Measurements from ENCODE around the gene SLC25A26. TPM values are rescaled to one million over a fixed set of nuclear protein-coding genes. Genes with fewer than 3 reads are reported as not detected.

SLC25A26 gene
- total RNA-seq, 3 donors from 2014 or later: 25.6 to 31.4 (median 30.9) TPM

- Histone ChIP-seq H3K4me1 (peaks cover 0 to 34% of the 10 kb centered on the region in 2 donors), H3K36me3 (no peaks in the 10 kb centered on the region), H3K27me3 (no peaks in the 10 kb centered on the region), H3K9me3 (no peaks in the 10 kb centered on the region), H3K27ac (peak overlapping the region; percentile 88 to 91), H3K4me3 (peak overlapping the region in 1 of 3 donors; percentile 40)
- no peak for DNase-seq (ENCODE audit: low spot score in 2 of 2)
- TF ChIP-seq POLR2AphosphoS5 (IDR thresholded peaks at IDR 0.05) (no peak), POLR2A (IDR thresholded peaks at IDR 0.05) (no peak)
- TF ChIP-seq, protein P1, sequence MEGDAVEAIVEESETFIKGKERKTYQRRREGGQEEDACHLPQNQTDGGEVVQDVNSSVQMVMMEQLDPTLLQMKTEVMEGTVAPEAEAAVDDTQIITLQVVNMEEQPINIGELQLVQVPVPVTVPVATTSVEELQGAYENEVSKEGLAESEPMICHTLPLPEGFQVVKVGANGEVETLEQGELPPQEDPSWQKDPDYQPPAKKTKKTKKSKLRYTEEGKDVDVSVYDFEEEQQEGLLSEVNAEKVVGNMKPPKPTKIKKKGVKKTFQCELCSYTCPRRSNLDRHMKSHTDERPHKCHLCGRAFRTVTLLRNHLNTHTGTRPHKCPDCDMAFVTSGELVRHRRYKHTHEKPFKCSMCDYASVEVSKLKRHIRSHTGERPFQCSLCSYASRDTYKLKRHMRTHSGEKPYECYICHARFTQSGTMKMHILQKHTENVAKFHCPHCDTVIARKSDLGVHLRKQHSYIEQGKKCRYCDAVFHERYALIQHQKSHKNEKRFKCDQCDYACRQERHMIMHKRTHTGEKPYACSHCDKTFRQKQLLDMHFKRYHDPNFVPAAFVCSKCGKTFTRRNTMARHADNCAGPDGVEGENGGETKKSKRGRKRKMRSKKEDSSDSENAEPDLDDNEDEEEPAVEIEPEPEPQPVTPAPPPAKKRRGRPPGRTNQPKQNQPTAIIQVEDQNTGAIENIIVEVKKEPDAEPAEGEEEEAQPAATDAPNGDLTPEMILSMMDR (IDR thresholded peaks at IDR 0.05): no peak
- intact Hi-C loops (cut with DNase I; ENCODE audit: low total_unique reads): no loop called here
Measured at GRCh38 chr3:66427951-66428474, 207.2 kb downstream of the SLC25A26 start.

Other genes with a start within 250 kb of the SLC25A26 start
- gene MAGI1, start 182.1 kb upstream of the SLC25A26 start, total RNA-seq: 10 to 100 TPM; 22.1 to 94.4 (median 70.5) TPM